Keratinocyte (primary cell): ENCODE results near the gene MATK. TPM values are rescaled to one million over a fixed set of nuclear protein-coding genes. Genes with fewer than 3 reads are reported as not detected.

Source experiments
- DNase-seq: peaks from one replicate; pipeline ENCODE4 v3.0.0-alpha.2; 2011; ENCODE audit warnings: low read depth, missing footprints, low spot score
- FAIRE-seq: peaks from 2 replicates; lab custom pipeline; 2011; peaks lifted over from hg19 to GRCh38; lab: Jason Lieb, UNC
- H2AFZ ChIP-seq: 2 replicates; pipeline ENCODE4 v1.6.0; 2012; ENCODE audit warnings: low read length, control low read depth, inconsistent platforms; ENCODE audit not compliant: control insufficient read depth
- H3K27ac ChIP-seq: 2 replicates; pipeline ENCODE4 v1.5.1; 2011; ENCODE audit warnings: low read length; ENCODE audit not compliant: control insufficient read depth, insufficient read depth
- H3K27me3 ChIP-seq: 3 replicates; pipeline ENCODE4 v1.6.0; 2011; ENCODE audit warnings: low read length; ENCODE audit not compliant: control insufficient read depth, insufficient read depth; ENCODE audit errors: extremely low read depth
- H3K36me3 ChIP-seq, 2 experiments: 2 replicates in 1 of 2; 3 replicates in 1 of 2; pipeline ENCODE4 v1.5.1; 2011; ENCODE audit warnings: low read length in 2 of 2, mild to moderate bottlenecking in 1 of 2; ENCODE audit not compliant: control insufficient read depth in 2 of 2, insufficient read depth in 2 of 2; ENCODE audit errors: extremely low read depth in 1 of 2
- H3K4me1 ChIP-seq: 3 replicates; pipeline ENCODE4 v1.5.1; 2011; ENCODE audit warnings: low read length; ENCODE audit not compliant: control insufficient read depth, insufficient read depth; ENCODE audit errors: extremely low read depth
- H3K4me2 ChIP-seq: 3 replicates; pipeline ENCODE4 v1.6.0; 2011; ENCODE audit warnings: low read depth, low read length; ENCODE audit not compliant: control insufficient read depth, insufficient read depth; ENCODE audit errors: extremely low read depth
- H3K4me3 ChIP-seq, 3 experiments: fragments of 200-600 bp in 1 of 3; sonication (generic) in 1 of 3; 2 replicates in 2 of 3; 3 replicates in 1 of 3; pipeline ENCODE4 v1.5.1; 2011 to 2016; ENCODE audit warnings: low read length in 3 of 3, mild to moderate bottlenecking in 3 of 3, control low read depth in 2 of 3, inconsistent platforms in 1 of 3, low read depth in 1 of 3, mixed read lengths in 1 of 3, mixed run types in 1 of 3, moderate library complexity in 1 of 3; ENCODE audit not compliant: control insufficient read depth in 2 of 3, insufficient read depth in 2 of 3; ENCODE audit errors: extremely low read depth in 1 of 3
- H3K79me2 ChIP-seq: 2 replicates; pipeline ENCODE4 v1.6.0; 2012; ENCODE audit warnings: low read length; ENCODE audit not compliant: control insufficient read depth, insufficient read depth
- H3K9ac ChIP-seq: 3 replicates; pipeline ENCODE4 v1.6.0; 2011; ENCODE audit warnings: low read length; ENCODE audit not compliant: control insufficient read depth, insufficient read depth; ENCODE audit errors: extremely low read depth
- H3K9me1 ChIP-seq: 3 replicates; pipeline ENCODE4 v1.6.0; 2011; ENCODE audit warnings: low read length; ENCODE audit not compliant: control insufficient read depth, insufficient read depth; ENCODE audit errors: extremely low read depth
- H3K9me3 ChIP-seq: 2 replicates; pipeline ENCODE4 v1.5.1; 2012; ENCODE audit warnings: low read depth, low read length; ENCODE audit not compliant: control insufficient read depth
- H4K20me1 ChIP-seq: 3 replicates; pipeline ENCODE4 v1.6.0; 2011; ENCODE audit warnings: low read length; ENCODE audit not compliant: control insufficient read depth, insufficient read depth; ENCODE audit errors: extremely low read depth
- CTCF ChIP-seq, 3 experiments: IDR thresholded peaks in 1 of 3; conservative IDR thresholded peaks in 1 of 3; optimal IDR thresholded peaks in 1 of 3; 2 replicates in 2 of 3; 3 replicates in 1 of 3; pipeline versions ENCODE3 to v1.5.1; 2011; ENCODE audit warnings: low read length in 3 of 3, mild to moderate bottlenecking in 3 of 3, moderate library complexity in 2 of 3, control low read depth in 1 of 3, inconsistent platforms in 1 of 3; ENCODE audit not compliant: insufficient read depth in 2 of 3; ENCODE audit errors: extremely low read depth in 1 of 3
- EZH2 ChIP-seq: IDR thresholded peaks from one replicate; pipeline ENCODE4 v1.6.1; 2012; ENCODE audit warnings: inconsistent platforms, mild to moderate bottlenecking, low read length, moderate library complexity
- dilution Hi-C: fragments of 300-500 bp; cut with MboI; formaldehyde crosslinking; loops from one replicate; pipeline ENCODE4 v1.7.0; 2020; ENCODE audit warnings: low sequenced_read_pairs; ENCODE audit not compliant: extremely low pct_ligation_motif_present
- polyA plus RNA-seq, 5 experiments: library from polyadenylated mRNA; depleted of rRNA in 3 of 5; stranded (reverse) in 3 of 5; stranded (forward) in 1 of 5; unstranded in 1 of 5; fragments of >200 nt; gene quantifications; 1 replicate in 1 of 5; 2 replicates in 3 of 5; 3 replicates in 1 of 5; pipeline versions ENCODE4 v1.2.1 to v1.2.3, GENCODE V29; 2011 to 2012; ENCODE audit warnings: missing spikeins in 2 of 5, low read depth in 1 of 5, low replicate concordance in 1 of 5

Gene MATK
- polyA plus RNA-seq, 1 donor (not counting 4 experiments of a cell fraction or from before 2014, with no cell fraction given), result 0.16 TPM

GRCh38 chr19:3823350-3823713, 37.2 kb upstream of the MATK start:
- Histone ChIP-seq H3K4me3 (no peak overlapping the region), H3K9me3 (no peaks in the 10 kb centered on the region), H3K27me3 (peaks cover 19% of the 10 kb centered on the region), H3K27ac (no peak overlapping the region), H4K20me1 (no peaks in the 10 kb centered on the region), H3K9me1 (no peaks in the 10 kb centered on the region), H3K4me2 (no peak overlapping the region), H3K9ac (no peak overlapping the region), H2AFZ (no peak overlapping the region), H3K36me3 (no peaks in the 10 kb centered on the region), H3K79me2 (no peaks in the 10 kb centered on the region), H3K4me1 (peaks cover 8% of the 10 kb centered on the region)
- dilution Hi-C loops, result no loop called here
- DNase-seq, result no peak
- no peak for TF ChIP-seq EZH2
- no peak for TF ChIP-seq CTCF (optimal IDR thresholded peaks at IDR 0.05 in 1 of 3, IDR thresholded peaks at IDR 0.05 in 1 of 3, conservative IDR thresholded peaks at IDR 0.05 in 1 of 3; ENCODE audit: extremely low read depth in 1 of 3, insufficient read depth in 2 of 3, low read length in 3 of 3)
- FAIRE-seq, result no peak

GRCh38 chr19:3822683-3823349, 36.6 kb upstream of the MATK start:
- H3K27me3 ChIP-seq, result peaks cover 20% of the 10 kb centered on the region

More at GRCh38 chr19:3822683-3823349, 36.6 kb upstream of the MATK start:
- H3K9me3 ChIP-seq, result no peaks in the 10 kb centered on the region
- no peaks in the 10 kb centered on the region for H4K20me1 ChIP-seq
- no peak for DNase-seq
- no peak overlapping the region for H3K27ac ChIP-seq
- TF ChIP-seq EZH2, result no peak
- no peak for TF ChIP-seq CTCF (optimal IDR thresholded peaks at IDR 0.05 in 1 of 3, IDR thresholded peaks at IDR 0.05 in 1 of 3, conservative IDR thresholded peaks at IDR 0.05 in 1 of 3; ENCODE audit: extremely low read depth in 1 of 3, insufficient read depth in 2 of 3, low read length in 3 of 3)
- FAIRE-seq, result no peak
- dilution Hi-C loops, result no loop called here
- H2AFZ ChIP-seq, result no peak overlapping the region
- H3K79me2 ChIP-seq, result no peaks in the 10 kb centered on the region
- H3K4me1 ChIP-seq, result peaks cover 5% of the 10 kb centered on the region
- no peaks in the 10 kb centered on the region for H3K36me3 ChIP-seq
- H3K9ac ChIP-seq, result no peak overlapping the region
- H3K4me3 ChIP-seq, result no peak overlapping the region
- H3K9me1 ChIP-seq, result no peaks in the 10 kb centered on the region
- H3K4me2 ChIP-seq, result no peak overlapping the region
